ENCODE results near the gene PKD1. TPM values are rescaled to one million over a fixed set of nuclear protein-coding genes. Genes with fewer than 3 reads are reported as not detected.

PKD1 gene
- total RNA-seq, 1 experiment from 2014 or later: 91.5 TPM

DNA sequence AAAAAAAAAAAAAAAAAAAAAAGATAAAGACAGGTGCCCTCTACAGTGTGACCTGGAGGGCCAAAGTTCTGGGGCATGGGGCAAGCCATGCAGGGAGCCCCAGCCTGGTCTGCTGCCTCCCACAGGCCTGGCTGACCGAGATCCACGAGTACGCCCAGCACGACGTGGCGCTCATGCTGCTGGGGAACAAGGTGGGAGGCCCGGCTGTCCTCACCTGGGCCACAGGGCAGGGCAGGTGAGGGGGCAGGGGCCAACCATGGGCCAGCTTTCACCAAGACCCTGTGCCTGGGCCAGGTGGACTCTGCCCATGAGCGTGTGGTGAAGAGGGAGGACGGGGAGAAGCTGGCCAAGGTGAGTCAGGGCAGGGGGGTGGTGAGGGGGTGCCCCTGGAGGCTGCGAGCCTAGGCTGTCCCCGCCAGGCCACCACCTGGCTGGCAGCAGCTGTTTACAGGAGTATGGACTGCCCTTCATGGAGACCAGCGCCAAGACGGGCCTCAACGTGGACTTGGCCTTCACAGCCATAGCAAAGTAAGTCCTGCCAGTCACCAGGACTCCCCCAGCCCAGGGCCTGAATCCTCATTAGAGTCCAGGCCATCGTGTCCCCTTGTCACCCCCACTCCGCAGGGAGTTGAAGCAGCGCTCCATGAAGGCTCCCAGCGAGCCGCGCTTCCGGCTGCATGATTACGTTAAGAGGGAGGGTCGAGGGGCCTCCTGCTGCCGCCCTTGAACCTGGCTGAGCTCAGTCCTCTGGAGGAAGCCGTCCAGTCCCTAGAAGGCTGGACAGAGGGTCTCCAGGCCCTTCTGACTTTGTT, 17.2 kb upstream of the PKD1 start:
- Histone ChIP-seq H3K4me3 (peak overlapping the region; percentile 99), H3K9me2 (ENCODE audit: insufficient read depth) (no peaks in the 10 kb centered on the region), H3K79me2 (ENCODE audit: low read depth) (peaks cover 67% of the 10 kb centered on the region), H3K27me3 (ENCODE audit: insufficient read depth, low read depth) (no peaks in the 10 kb centered on the region), H3K4me2 (peak overlapping the region; percentile 82), H3F3A (ENCODE audit: insufficient read depth, low read depth) (peaks cover 65% of the 10 kb centered on the region), H3K27ac (peak overlapping the region; percentile 73), H3K4me1 (replicated peaks; ENCODE audit: insufficient read depth) (peaks cover 39% of the 10 kb centered on the region), H4K20me1 (ENCODE audit: insufficient read depth) (peaks cover 64% of the 10 kb centered on the region), H3K36me3 (ENCODE audit: low read depth) (peaks cover 29% of the 10 kb centered on the region), H3K9me3 (ENCODE audit: insufficient read depth, low read depth) (no peaks in the 10 kb centered on the region), H2AFZ (no peak overlapping the region)
- no TSS peak for BruUV-seq (replicated peaks)
- intact Hi-C loops (cut with micrococcal nuclease; ENCODE audit: unreplicated experiment): loop anchor here (5.0 kb wide), 1 partner anchor 371 kb away; the partner anchor contains the start of genes NUBP2 and SPSB3
- TF ChIP-seq, protein P1, sequence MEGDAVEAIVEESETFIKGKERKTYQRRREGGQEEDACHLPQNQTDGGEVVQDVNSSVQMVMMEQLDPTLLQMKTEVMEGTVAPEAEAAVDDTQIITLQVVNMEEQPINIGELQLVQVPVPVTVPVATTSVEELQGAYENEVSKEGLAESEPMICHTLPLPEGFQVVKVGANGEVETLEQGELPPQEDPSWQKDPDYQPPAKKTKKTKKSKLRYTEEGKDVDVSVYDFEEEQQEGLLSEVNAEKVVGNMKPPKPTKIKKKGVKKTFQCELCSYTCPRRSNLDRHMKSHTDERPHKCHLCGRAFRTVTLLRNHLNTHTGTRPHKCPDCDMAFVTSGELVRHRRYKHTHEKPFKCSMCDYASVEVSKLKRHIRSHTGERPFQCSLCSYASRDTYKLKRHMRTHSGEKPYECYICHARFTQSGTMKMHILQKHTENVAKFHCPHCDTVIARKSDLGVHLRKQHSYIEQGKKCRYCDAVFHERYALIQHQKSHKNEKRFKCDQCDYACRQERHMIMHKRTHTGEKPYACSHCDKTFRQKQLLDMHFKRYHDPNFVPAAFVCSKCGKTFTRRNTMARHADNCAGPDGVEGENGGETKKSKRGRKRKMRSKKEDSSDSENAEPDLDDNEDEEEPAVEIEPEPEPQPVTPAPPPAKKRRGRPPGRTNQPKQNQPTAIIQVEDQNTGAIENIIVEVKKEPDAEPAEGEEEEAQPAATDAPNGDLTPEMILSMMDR (conservative IDR thresholded peaks at IDR 0.05): no peak
- TF ChIP-seq EZH2 (IDR thresholded peaks at IDR 0.05; ENCODE audit: low read depth): no peak
- DNase-seq: peak in 1 of 2 experiments; percentile 45
- ChIA-PET POLR2A (ENCODE audit: unreplicated experiment) (no interaction called here), CTCF (interaction anchor here (0.6 kb wide), 2 partner anchors 45 to 577 kb away, joined by 4 to 22 read pairs; no protein-coding TSS in a partner anchor)

DNA sequence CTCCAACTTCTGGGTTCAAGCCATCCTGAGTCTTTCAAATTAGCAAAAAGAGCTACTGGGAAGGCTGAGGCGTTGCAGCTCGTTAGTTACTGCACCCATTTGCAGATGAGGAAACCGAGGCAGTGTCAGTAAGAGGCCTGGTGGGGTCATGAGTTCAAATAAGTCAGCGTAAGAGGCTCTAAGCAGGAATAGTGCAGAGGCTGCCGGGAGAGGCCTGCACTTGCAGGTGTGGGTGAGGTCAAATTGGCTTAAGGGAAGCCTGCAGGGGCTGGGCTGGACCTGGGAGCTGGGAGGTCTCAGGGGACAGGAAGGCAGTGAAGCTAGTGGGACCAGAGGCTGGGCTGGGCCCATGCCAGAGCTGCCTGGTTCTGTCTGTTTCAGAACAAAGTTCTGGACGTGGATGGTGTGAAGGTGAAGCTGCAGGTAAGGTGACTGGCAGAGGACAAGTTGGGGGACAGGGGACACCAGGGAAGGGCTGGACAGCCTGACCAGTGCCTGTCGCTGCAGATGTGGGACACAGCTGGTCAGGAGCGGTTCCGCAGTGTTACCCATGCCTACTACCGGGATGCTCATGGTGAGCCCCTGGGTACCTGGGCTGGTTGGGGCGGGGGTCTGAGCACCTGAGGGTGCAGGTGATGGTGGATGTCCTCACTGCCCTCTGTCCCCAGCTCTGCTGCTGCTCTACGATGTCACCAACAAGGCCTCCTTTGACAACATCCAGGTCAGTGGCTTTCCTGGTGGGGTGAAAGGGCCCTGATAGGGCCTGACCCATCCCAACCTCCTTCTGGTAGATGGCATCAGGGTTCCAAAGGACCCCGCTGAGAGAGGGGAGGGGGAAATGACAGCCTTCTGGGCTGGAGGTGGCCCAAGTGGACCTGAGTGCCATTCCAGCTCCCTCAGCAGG, 15.7 kb upstream of the PKD1 start:
- no peak for DNase-seq
- H3K36me3 ChIP-seq (ENCODE audit: low read depth): peaks cover 29% of the 10 kb centered on the region
- no TSS peak for BruUV-seq (replicated peaks)
- H4K20me1 ChIP-seq (ENCODE audit: insufficient read depth): peaks cover 49% of the 10 kb centered on the region
- no peak overlapping the region for H2AFZ ChIP-seq
- ChIA-PET CTCF (interaction anchor here (0.7 kb wide), 1 partner anchor 100 kb away, joined by 5 read pairs; the partner anchor contains the start of gene ECI1), POLR2A (ENCODE audit: unreplicated experiment) (interaction anchor here (0.7 to 0.8 kb wide), 2 partner anchors 122 to 406 kb away, joined by 5 to 7 read pairs; no protein-coding TSS in a partner anchor)
- H3K9me3 ChIP-seq (ENCODE audit: insufficient read depth, low read depth): no peaks in the 10 kb centered on the region
- intact Hi-C loops (cut with micrococcal nuclease; ENCODE audit: unreplicated experiment): loop anchor here (5.0 kb wide), 1 partner anchor 369 kb away; the partner anchor contains the start of genes NUBP2 and SPSB3
- H3K4me2 ChIP-seq: peak overlapping the region; percentile 82
- peak overlapping the region; percentile 99; the same call in 1 of the 2 replicates for H3K4me3 ChIP-seq
- H3K9me2 ChIP-seq (ENCODE audit: insufficient read depth): no peaks in the 10 kb centered on the region
- no peaks in the 10 kb centered on the region for H3K27me3 ChIP-seq (ENCODE audit: insufficient read depth, low read depth)
- TF ChIP-seq EZH2 (IDR thresholded peaks at IDR 0.05; ENCODE audit: low read depth): no peak
- TF ChIP-seq, protein P1 (conservative IDR thresholded peaks at IDR 0.05): no peak
- peaks cover 34% of the 10 kb centered on the region for H3K4me1 ChIP-seq (replicated peaks; ENCODE audit: insufficient read depth)
- peaks cover 53% of the 10 kb centered on the region for H3K79me2 ChIP-seq (ENCODE audit: low read depth)
- peak overlapping the region; percentile 73 for H3K27ac ChIP-seq
- peaks cover 65% of the 10 kb centered on the region for H3F3A ChIP-seq (ENCODE audit: insufficient read depth, low read depth)
